Neural progenitor cell (in vitro differentiated cells): ENCODE results near the gene PSPH. TPM values are rescaled to one million over a fixed set of nuclear protein-coding genes. Genes with fewer than 3 reads are reported as not detected.

Source experiments
- DNase-seq: peaks from one replicate; pipeline ENCODE4 v3.0.0-alpha.2; 2016; ENCODE audit warnings: low spot score
- H2AFZ ChIP-seq: fragments of 200-600 bp; sonication (generic); replicated peaks from 2 replicates; pipeline ENCODE4 v1.6.1; 2016; ENCODE audit warnings: antibody characterized with exemption
- H3F3A ChIP-seq: fragments of 200-600 bp; sonication (generic); 2 replicates; pipeline ENCODE4 v1.6.1; 2016; ENCODE audit warnings: antibody characterized with exemption, low read depth
- H3K27ac ChIP-seq: fragments of 200-600 bp; sonication (generic); 2 replicates; pipeline ENCODE4 v1.5.1; 2016; ENCODE audit warnings: mild to moderate bottlenecking
- H3K27me3 ChIP-seq: fragments of 200-600 bp; sonication (generic); 2 replicates; pipeline ENCODE4 v1.6.1; 2016; ENCODE audit warnings: mild to moderate bottlenecking, moderate library complexity
- H3K36me3 ChIP-seq: fragments of 200-600 bp; sonication (generic); 2 replicates; pipeline ENCODE4 v1.5.1; 2016
- H3K4me1 ChIP-seq: fragments of 200-600 bp; sonication (generic); 2 replicates; pipeline ENCODE4 v1.6.1; 2016; ENCODE audit warnings: mixed run types
- H3K4me2 ChIP-seq: fragments of 200-600 bp; sonication (generic); 2 replicates; pipeline ENCODE4 v1.6.1; 2016
- H3K4me3 ChIP-seq: fragments of 200-600 bp; sonication (generic); 2 replicates; pipeline ENCODE4 v1.5.1; 2016
- H3K79me2 ChIP-seq: fragments of 200-600 bp; sonication (generic); 2 replicates; pipeline ENCODE4 v1.6.1; 2016; ENCODE audit warnings: low read depth
- H3K9ac ChIP-seq: fragments of 200-600 bp; sonication (generic); 2 replicates; pipeline ENCODE4 v1.6.1; 2016
- H3K9me3 ChIP-seq: fragments of 200-600 bp; sonication (generic); 2 replicates; pipeline ENCODE4 v1.5.1; 2016; ENCODE audit warnings: low read depth
- H4K20me1 ChIP-seq: fragments of 200-600 bp; sonication (generic); 2 replicates; pipeline ENCODE4 v1.6.1; 2016; ENCODE audit warnings: low read depth
- H3K27ac Mint-ChIP-seq: 3 replicates; pipeline ENCODE4 v1.8.0; 2021; ENCODE audit warnings: mixed read lengths
- H3K27me3 Mint-ChIP-seq: 2 replicates; pipeline ENCODE4 v1.8.0; 2022; ENCODE audit warnings: low read depth, mild to moderate bottlenecking, inconsistent platforms, moderate library complexity, mixed read lengths; ENCODE audit not compliant: insufficient read depth
- H3K36me3 Mint-ChIP-seq: 3 replicates; pipeline ENCODE4 v1.8.0; 2021; ENCODE audit warnings: mixed read lengths
- H3K4me1 Mint-ChIP-seq: 3 replicates; pipeline ENCODE4 v1.8.0; 2021; ENCODE audit warnings: mixed read lengths
- H3K4me3 Mint-ChIP-seq: 3 replicates; pipeline ENCODE4 v1.8.0; 2021; ENCODE audit warnings: mild to moderate bottlenecking, moderate library complexity, mixed read lengths
- H3K9me3 Mint-ChIP-seq: 3 replicates; pipeline ENCODE4 v1.8.0; 2020; ENCODE audit warnings: mixed read lengths
- CTCF ChIP-seq: fragments of 200-600 bp; sonication (generic); IDR thresholded peaks from 2 replicates; pipeline ENCODE4 v1.5.1; 2017; ENCODE audit warnings: antibody characterized with exemption, mild to moderate bottlenecking
- EZH2phosphoT487 ChIP-seq: fragments of 200-600 bp; sonication (generic); IDR thresholded peaks from 2 replicates; pipeline ENCODE4 v1.6.1; 2017; ENCODE audit warnings: antibody characterized with exemption
- small RNA-seq: library from RNA; depleted of rRNA; stranded (forward); fragments of <200 nt; gene quantifications from one replicate; pipeline ENCODE3, GENCODE V24; 2015
- total RNA-seq: library from RNA; depleted of rRNA; stranded (reverse); fragments of >200 nt; gene quantifications from 2 replicates; pipeline ENCODE4 v1.2.3, GENCODE V29; 2015; ENCODE audit warnings: low replicate concordance

The PSPH gene
- total RNA-seq, 1 donor from 2014 or later = 54.9 TPM

DNA sequence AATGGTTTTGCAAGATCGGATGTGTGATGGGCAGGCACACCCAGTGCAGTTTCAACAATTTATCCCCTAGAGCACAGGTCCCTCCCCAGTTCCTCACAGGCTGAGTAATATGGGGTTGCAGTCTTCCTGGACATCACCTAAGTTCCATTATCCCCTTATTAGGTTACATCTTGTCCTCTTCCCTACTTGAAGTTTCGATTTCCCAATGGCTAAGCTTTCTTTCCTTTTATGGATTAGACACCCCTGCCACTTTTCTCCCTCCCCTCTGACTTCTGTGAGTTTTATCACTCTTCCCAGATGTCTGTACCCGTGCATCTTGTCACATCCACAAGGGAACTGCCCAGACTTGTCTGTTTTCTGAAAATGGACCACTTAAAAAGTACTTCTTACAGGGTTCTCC is 89.2 kb downstream of the PSPH start:
- Histone ChIP-seq H2AFZ (no peak overlapping the region), H3K9ac (no peak overlapping the region), H3K4me1 (peaks cover 5% of the 10 kb centered on the region), H3K36me3 (no peaks in the 10 kb centered on the region), H3F3A (no peaks in the 10 kb centered on the region), H3K4me2 (no peak overlapping the region), H3K27me3 (peaks cover 22% of the 10 kb centered on the region), H3K4me3 (no peak overlapping the region), H4K20me1 (peaks cover 8% of the 10 kb centered on the region), H3K9me3 (no peaks in the 10 kb centered on the region), H3K27ac (no peak overlapping the region), H3K79me2 (peaks cover 23% of the 10 kb centered on the region)
- Mint-ChIP-seq H3K9me3 (no peaks in the 10 kb centered on the region), H3K27me3 (no peaks in the 10 kb centered on the region), H3K36me3 (peaks cover 10% of the 10 kb centered on the region), H3K4me3 (no peak overlapping the region), H3K27ac (no peak overlapping the region), H3K4me1 (peaks cover 6% of the 10 kb centered on the region)
- no peak for TF ChIP-seq EZH2phosphoT487
- no peak for TF ChIP-seq CTCF
- DNase-seq = no peak

Small RNA genes lying within 50 kb of the gene (small RNA-seq; reads per million reads assigned to genes)
- gene SNORA15 (0.11 reads per million), gene SNORA22B (0.84 reads per million, percentile 74 among the genes with 10 or more reads in this experiment)

Other genes with a start within 250 kb of the PSPH start
- not detected in 2 replicates for gene SEPTIN14, start 188.7 kb downstream of the PSPH start, total RNA-seq
- gene ZNF713, start 164.0 kb downstream of the PSPH start, total RNA-seq = 4.6 and 7.4 TPM in 2 replicates
- gene MRPS17, start 99.6 kb downstream of the PSPH start, total RNA-seq = 9.8 and 15.3 TPM in 2 replicates
- 69.0 and 80.6 TPM in 2 replicates for gene NIPSNAP2, start 86.9 kb downstream of the PSPH start, total RNA-seq
- gene CCT6A, start 321 bp upstream of the PSPH start, total RNA-seq = 255 and 349 TPM in 2 replicates
- 76.1 and 109 TPM in 2 replicates for gene SUMF2, start 12.8 kb upstream of the PSPH start, total RNA-seq
- not detected in 2 replicates for gene PHKG1, start 41.5 kb upstream of the PSPH start, total RNA-seq
- gene CHCHD2, start 55.0 kb upstream of the PSPH start, total RNA-seq = 64.1 and 70.5 TPM in 2 replicates
- gene NUPR2, start 65.0 kb upstream of the PSPH start, total RNA-seq = not detected in 2 replicates